GM12878 (cell line): ENCODE results near the gene CTIF. TPM values are rescaled to one million over a fixed set of nuclear protein-coding genes. Genes with fewer than 3 reads are reported as not detected.

ENCODE experiments used
- ATAC-seq: fragments of 200-7000 bp; cut with Tn5 transposase; 3 replicates; pipeline ENCODE4 v1.9.1; 2020; ENCODE audit warnings: mild to moderate bottlenecking, moderate library complexity
- BruUV-seq: library from RNA; stranded (reverse); fragments of 400-500 nt; replicated peaks from 2 replicates; lab custom pipeline; 2021; lab: Mats Ljungman, UMichigan
- CTCF ChIA-PET: fragments of 300-600 bp; sonication (Branson Sonifier 250); formaldehyde crosslinking; extraction: SDS; loops from one replicate; lab custom pipeline; 2021; ENCODE audit warnings: inconsistent platforms; lab: Yijun Ruan, JAX
- POLR2A ChIA-PET: fragments of 350-600 bp; formaldehyde crosslinking; extraction: SDS; loops from one replicate; lab custom pipeline; 2021; ENCODE audit warnings: inconsistent platforms; lab: Charles Lee
- RAD21 ChIA-PET: fragments of 300-600 bp; sonication (Branson Sonifier 250); formaldehyde crosslinking; loops from one replicate; lab custom pipeline; 2023; ENCODE audit warnings: antibody characterized with exemption; ENCODE audit not compliant: unreplicated experiment; lab: Charles Lee
- SMC1A ChIA-PET: fragments of 300-600 bp; sonication (Branson Sonifier 250); formaldehyde crosslinking; loops from one replicate; lab custom pipeline; 2023; ENCODE audit not compliant: unreplicated experiment, uncharacterized antibody; lab: Charles Lee
- DNase-seq: peaks from one replicate; pipeline ENCODE4 v3.0.0-alpha.2; 2011; ENCODE audit warnings: low read depth, low spot score
- FAIRE-seq: peaks from 3 replicates; lab custom pipeline; 2011; peaks lifted over from hg19 to GRCh38; lab: Jason Lieb, UNC
- H2AFZ ChIP-seq: 2 replicates; pipeline ENCODE4 v1.6.0; 2011; ENCODE audit warnings: low read depth, low read length, control low read depth; ENCODE audit not compliant: control insufficient read depth
- H3K27ac ChIP-seq: 2 replicates; pipeline ENCODE4 v1.5.1; 2011; ENCODE audit warnings: control low read depth; ENCODE audit not compliant: control insufficient read depth, insufficient read depth
- H3K27me3 ChIP-seq, 2 experiments: replicated peaks in 1 of 2; 2 replicates each; pipeline versions ENCODE4 v1.6.0 to v1.6.1; 2011; ENCODE audit warnings: low read length in 1 of 2; ENCODE audit not compliant: control insufficient read depth in 2 of 2, insufficient read depth in 2 of 2
- H3K36me3 ChIP-seq, 2 experiments: 2 replicates each; pipeline ENCODE4 v1.5.1; 2011; ENCODE audit warnings: low read length in 1 of 2; ENCODE audit not compliant: control insufficient read depth in 2 of 2, insufficient read depth in 2 of 2
- H3K4me1 ChIP-seq: 2 replicates; pipeline ENCODE4 v1.6.1; 2011; ENCODE audit warnings: mild to moderate bottlenecking, low read length, moderate library complexity, mixed read lengths; ENCODE audit not compliant: control insufficient read depth, insufficient read depth
- H3K4me2 ChIP-seq: 2 replicates; pipeline ENCODE4 v1.6.0; 2011; ENCODE audit warnings: control low read depth; ENCODE audit not compliant: control insufficient read depth, insufficient read depth
- H3K4me3 ChIP-seq: fragments of 200-600 bp; sonication (generic); 2 replicates; pipeline ENCODE4 v1.5.1; 2016
- H3K79me2 ChIP-seq: 2 replicates; pipeline ENCODE4 v1.6.0; 2011; ENCODE audit warnings: low read length; ENCODE audit not compliant: control insufficient read depth, insufficient read depth
- H3K9ac ChIP-seq: 2 replicates; pipeline ENCODE4 v1.8.0; 2011; ENCODE audit warnings: low read length, control low read depth, mixed read lengths; ENCODE audit not compliant: control insufficient read depth, insufficient read depth
- H3K9me3 ChIP-seq: replicated peaks from 3 replicates; pipeline ENCODE4 v1.5.1; 2011; ENCODE audit warnings: mild to moderate bottlenecking, low read length; ENCODE audit not compliant: control insufficient read depth, insufficient read depth
- H4K20me1 ChIP-seq: 2 replicates; pipeline ENCODE4 v1.6.0; 2011; ENCODE audit not compliant: control insufficient read depth, insufficient read depth
- BHLHE40 ChIP-seq, 2 experiments: fragments of 450-650 bp in 1 of 2; IDR thresholded peaks; 2 replicates each; pipeline ENCODE4 v1.6.1; 2011 to 2017; ENCODE audit warnings: low read depth in 2 of 2, borderline replicate concordance in 1 of 2, improper control_type of control experiment in 1 of 2, low read length in 1 of 2, mild to moderate bottlenecking in 1 of 2
- CHD1 ChIP-seq: IDR thresholded peaks from 2 replicates; pipeline ENCODE4 v1.6.1; 2012; ENCODE audit warnings: low read depth, low read length, improper control_type of control experiment
- ETV6 ChIP-seq, 2 experiments: fragments of 450-650 bp in 1 of 2; IDR thresholded peaks in 1 of 2; conservative IDR thresholded peaks in 1 of 2; 2 replicates each; pipeline ENCODE4 v1.6.1; 2014; ENCODE audit warnings: antibody characterized with exemption in 1 of 2, borderline replicate concordance in 1 of 2, low read depth in 1 of 2, mild to moderate bottlenecking in 1 of 2, moderate library complexity in 1 of 2
- GATAD2B ChIP-seq: fragments of 450-650 bp; conservative IDR thresholded peaks from 2 replicates; pipeline ENCODE4 v1.6.1; 2017; ENCODE audit warnings: low read depth, mild to moderate bottlenecking, moderate library complexity
- JUNB ChIP-seq: IDR thresholded peaks from 2 replicates; pipeline ENCODE4 v1.6.1; 2016; ENCODE audit warnings: antibody characterized with exemption, mild to moderate bottlenecking
- KLF5 ChIP-seq: fragments of 450-650 bp; IDR thresholded peaks from 2 replicates; pipeline ENCODE4 v1.6.1; 2014; ENCODE audit warnings: mild to moderate bottlenecking; ENCODE audit not compliant: partially characterized antibody
- MEF2A ChIP-seq: IDR thresholded peaks from 2 replicates; pipeline ENCODE4 v1.6.1; 2011; ENCODE audit warnings: low read depth, mild to moderate bottlenecking, low read length, moderate library complexity; ENCODE audit not compliant: insufficient read depth
- MXI1 ChIP-seq: fragments of 150-350 bp; IDR thresholded peaks from 2 replicates; pipeline ENCODE4 v1.6.1; 2011; ENCODE audit warnings: low read depth, mild to moderate bottlenecking, inconsistent platforms, low read length, improper control_type of control experiment
- NR2C1 ChIP-seq: fragments of 450-650 bp; IDR thresholded peaks from 2 replicates; pipeline ENCODE4 v1.6.1; 2017; ENCODE audit warnings: antibody characterized with exemption, mild to moderate bottlenecking, moderate library complexity
- NR2C2 ChIP-seq: IDR thresholded peaks from 2 replicates; pipeline ENCODE4 v1.6.1; 2011; ENCODE audit warnings: borderline replicate concordance, low read depth; ENCODE audit not compliant: control insufficient read depth, insufficient read length
- PAX8 ChIP-seq: fragments of 450-650 bp; IDR thresholded peaks from 2 replicates; pipeline ENCODE4 v1.6.1; 2017; ENCODE audit warnings: mild to moderate bottlenecking, moderate library complexity
- RAD21 ChIP-seq: IDR thresholded peaks from 2 replicates; pipeline ENCODE4 v1.6.1; 2011; ENCODE audit warnings: mild to moderate bottlenecking, low read depth, low read length, moderate library complexity; ENCODE audit not compliant: insufficient read depth
- RB1 ChIP-seq: fragments of 450-650 bp; formaldehyde crosslinking; IDR thresholded peaks from 2 replicates; pipeline ENCODE4 v1.6.1; 2017; ENCODE audit warnings: mild to moderate bottlenecking, borderline replicate concordance
- RUNX3 ChIP-seq: IDR thresholded peaks from 2 replicates; pipeline ENCODE4 v1.6.1; 2012; ENCODE audit warnings: low read length, inconsistent platforms
- SUPT20H ChIP-seq: IDR thresholded peaks from 2 replicates; pipeline ENCODE4 v1.6.1; 2011; ENCODE audit warnings: low read depth, mild to moderate bottlenecking, low read length, moderate library complexity, borderline replicate concordance; ENCODE audit not compliant: control insufficient read depth
- SUZ12 ChIP-seq: fragments of 200-600 bp; sonication (generic); IDR thresholded peaks from one replicate; pipeline ENCODE4 v1.6.1; 2018; ENCODE audit warnings: antibody characterized with exemption, mild to moderate bottlenecking; ENCODE audit not compliant: unreplicated experiment
- YBX1 ChIP-seq: fragments of 450-650 bp; IDR thresholded peaks from 2 replicates; pipeline ENCODE4 v1.6.1; 2016; ENCODE audit warnings: antibody characterized with exemption
- ZNF207 ChIP-seq: fragments of 450-650 bp; IDR thresholded peaks from 2 replicates; pipeline ENCODE4 v1.6.1; 2014; ENCODE audit warnings: antibody characterized with exemption, mild to moderate bottlenecking, borderline replicate concordance
- in situ Hi-C: fragments of 300-500 bp; cut with MboI; formaldehyde crosslinking; loops from 9 replicates; pipeline ENCODE4 v1.14.3; 2018; ENCODE audit warnings: mixed read lengths
- intact Hi-C: fragments of 100-400 bp; cut with micrococcal nuclease; formaldehyde crosslinking; loops from one replicate; pipeline ENCODE4 v1.14.2; 2022; ENCODE audit not compliant: unreplicated experiment
- polyA plus RNA-seq, 11 experiments: library from polyadenylated mRNA; depleted of rRNA in 4 of 11; unstranded in 6 of 11; stranded (reverse) in 5 of 11; fragments of >200 nt; fragmentation: Nextera tagmentation in 4 of 11; fragmentation: Illumina TruSeq in 1 of 11; extraction: Ambion mirVana in 4 of 11; extraction: Trizol in 1 of 11; gene quantifications; 1 replicate in 1 of 11; 2 replicates in 10 of 11; pipeline versions ENCODE4 v1.2.1 to v1.2.3, GENCODE V29; 2011 to 2016; ENCODE audit warnings: inconsistent platforms in 2 of 11, missing spikeins in 2 of 11, low read depth in 1 of 11
- total RNA-seq, 4 experiments: library from RNA; depleted of rRNA in 3 of 4; stranded (reverse); fragments of >200 nt in 3 of 4; fragmentation: Illumina TruSeq in 1 of 4; extraction: Trizol in 1 of 4; gene quantifications; 2 replicates each; pipeline versions ENCODE4 v1.2.1 to v1.2.3, GENCODE V29; 2013 to 2021
- TF ChIP-seq, protein P1 (sequence below): fragments of 450-650 bp; IDR thresholded peaks from 2 replicates; pipeline ENCODE4 v1.6.1; 2016; ENCODE audit warnings: mild to moderate bottlenecking

CTIF gene
- total and polyA plus RNA-seq, 10 of the 15 experiments (the other 5 are each of a cell fraction or from before 2014, with no cell fraction given) = 0.06 to 11.6 (median 2.5) TPM

- H3K4me3 ChIP-seq = no peak overlapping the region
- no peak for FAIRE-seq
- SMC1A ChIA-PET = no interaction called here
- H3K79me2 ChIP-seq = no peaks in the 10 kb centered on the region
- TF ChIP-seq JUNB (no peak), ETV6 (conservative IDR thresholded peaks at IDR 0.05 in 1 of 2, IDR thresholded peaks at IDR 0.05 in 1 of 2; ENCODE audit: borderline replicate concordance in 1 of 2, low read depth in 1 of 2) (no peak), NR2C2 (no peak), RUNX3 (no peak), PAX8 (no peak), MXI1 (no peak), RB1 (no peak), NR2C1 (no peak), RAD21 (no peak), CHD1 (no peak), YBX1 (no peak), KLF5 (no peak), ZNF207 (no peak), MEF2A (no peak), BHLHE40 (IDR thresholded peaks at IDR 0.05; ENCODE audit: borderline replicate concordance in 1 of 2, low read depth in 2 of 2, low read length in 1 of 2) (no peak), SUZ12 (no peak), SUPT20H (no peak), GATAD2B (no peak)
- TF ChIP-seq, protein P1, sequence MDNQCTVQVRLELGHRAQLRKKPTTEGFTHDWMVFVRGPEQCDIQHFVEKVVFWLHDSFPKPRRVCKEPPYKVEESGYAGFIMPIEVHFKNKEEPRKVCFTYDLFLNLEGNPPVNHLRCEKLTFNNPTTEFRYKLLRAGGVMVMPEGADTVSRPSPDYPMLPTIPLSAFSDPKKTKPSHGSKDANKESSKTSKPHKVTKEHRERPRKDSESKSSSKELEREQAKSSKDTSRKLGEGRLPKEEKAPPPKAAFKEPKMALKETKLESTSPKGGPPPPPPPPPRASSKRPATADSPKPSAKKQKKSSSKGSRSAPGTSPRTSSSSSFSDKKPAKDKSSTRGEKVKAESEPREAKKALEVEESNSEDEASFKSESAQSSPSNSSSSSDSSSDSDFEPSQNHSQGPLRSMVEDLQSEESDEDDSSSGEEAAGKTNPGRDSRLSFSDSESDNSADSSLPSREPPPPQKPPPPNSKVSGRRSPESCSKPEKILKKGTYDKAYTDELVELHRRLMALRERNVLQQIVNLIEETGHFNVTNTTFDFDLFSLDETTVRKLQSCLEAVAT = no peak
- TF ChIP-seq, all 136 proteins: peak for 0
- Histone ChIP-seq H4K20me1 (no peaks in the 10 kb centered on the region), H3K36me3 (no peaks in the 10 kb centered on the region), H3K27ac (no peak overlapping the region), H3K9me3 (no peaks in the 10 kb centered on the region), H3K27me3 (no peaks in the 10 kb centered on the region), H2AFZ (no peak overlapping the region), H3K4me2 (no peak overlapping the region), H3K4me1 (no peaks in the 10 kb centered on the region), H3K9ac (no peak overlapping the region)
- POLR2A ChIA-PET = no interaction called here
- RAD21 ChIA-PET = no interaction called here
- CTCF ChIA-PET = no interaction called here
- intact Hi-C loops (no loop called here), in situ Hi-C loops (no loop called here)
- BruUV-seq = no TSS peak
- ATAC-seq = no peak
- no peak for DNase-seq
These were observed 23.2 kb downstream of the CTIF start for GRCh38 chr18:48562075-48562474.
